H1 (cell line): ENCODE results near the gene DRC3.

ENCODE experiments used
- ATF3 ChIP-seq: IDR thresholded peaks from 2 replicates; pipeline ENCODE4 v1.6.1; 2011; ENCODE audit warnings: low read depth, mild to moderate bottlenecking, low read length; ENCODE audit not compliant: insufficient read depth
- CEBPB ChIP-seq: IDR thresholded peaks from 2 replicates; pipeline ENCODE4 v1.6.1; 2012; ENCODE audit warnings: low read depth, low read length
- CHD1 ChIP-seq: IDR thresholded peaks from 2 replicates; pipeline ENCODE4 v1.6.1; 2012; ENCODE audit warnings: low read depth, low read length, improper control_type of control experiment
- CHD2 ChIP-seq: IDR thresholded peaks from 2 replicates; pipeline ENCODE4 v1.6.1; 2012; ENCODE audit warnings: low read length, improper control_type of control experiment
- POLR2A ChIP-seq, 2 experiments: IDR thresholded peaks; 1 replicate in 1 of 2; 2 replicates in 1 of 2; pipeline ENCODE4 v1.6.1; 2011; ENCODE audit warnings: low read depth in 2 of 2, low read length in 2 of 2, mild to moderate bottlenecking in 2 of 2; ENCODE audit errors: control extremely low read depth in 1 of 2
- TBP ChIP-seq: IDR thresholded peaks from 2 replicates; pipeline ENCODE4 v1.6.1; 2011; ENCODE audit warnings: low read depth, low read length, improper control_type of control experiment

- TF ChIP-seq CEBPB (no peak), POLR2A (IDR thresholded peaks at IDR 0.05; ENCODE audit: control extremely low read depth in 1 of 2, low read depth in 2 of 2, low read length in 2 of 2) (no peak), CHD2 (no peak), TBP (no peak), ATF3 (no peak), CHD1 (no peak)
Observed at GRCh38 chr17:17988427-17988945, 15.8 kb downstream of the DRC3 start.
